Loucy (cell line): Measurements from ENCODE around the gene FFAR2.

Experiments used
- EZH2phosphoT487 ChIP-seq: fragments of 200-600 bp; IDR thresholded peaks from 2 replicates; pipeline ENCODE4 v1.6.1; 2018; ENCODE audit warnings: antibody characterized with exemption, mild to moderate bottlenecking, moderate library complexity, borderline replicate concordance
- TF ChIP-seq, protein P1 (sequence below): fragments of 200-600 bp; sonication (generic); conservative IDR thresholded peaks from 2 replicates; pipeline ENCODE4 v1.5.1; 2014; ENCODE audit warnings: mild to moderate bottlenecking, antibody characterized with exemption, low read length

- TF ChIP-seq, protein P1, sequence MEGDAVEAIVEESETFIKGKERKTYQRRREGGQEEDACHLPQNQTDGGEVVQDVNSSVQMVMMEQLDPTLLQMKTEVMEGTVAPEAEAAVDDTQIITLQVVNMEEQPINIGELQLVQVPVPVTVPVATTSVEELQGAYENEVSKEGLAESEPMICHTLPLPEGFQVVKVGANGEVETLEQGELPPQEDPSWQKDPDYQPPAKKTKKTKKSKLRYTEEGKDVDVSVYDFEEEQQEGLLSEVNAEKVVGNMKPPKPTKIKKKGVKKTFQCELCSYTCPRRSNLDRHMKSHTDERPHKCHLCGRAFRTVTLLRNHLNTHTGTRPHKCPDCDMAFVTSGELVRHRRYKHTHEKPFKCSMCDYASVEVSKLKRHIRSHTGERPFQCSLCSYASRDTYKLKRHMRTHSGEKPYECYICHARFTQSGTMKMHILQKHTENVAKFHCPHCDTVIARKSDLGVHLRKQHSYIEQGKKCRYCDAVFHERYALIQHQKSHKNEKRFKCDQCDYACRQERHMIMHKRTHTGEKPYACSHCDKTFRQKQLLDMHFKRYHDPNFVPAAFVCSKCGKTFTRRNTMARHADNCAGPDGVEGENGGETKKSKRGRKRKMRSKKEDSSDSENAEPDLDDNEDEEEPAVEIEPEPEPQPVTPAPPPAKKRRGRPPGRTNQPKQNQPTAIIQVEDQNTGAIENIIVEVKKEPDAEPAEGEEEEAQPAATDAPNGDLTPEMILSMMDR = no peak
- TF ChIP-seq EZH2phosphoT487 = no peak
Observed at GRCh38 chr19:35486268-35486708, 38.2 kb downstream of the FFAR2 start.
